Panc1 (cell line): ENCODE measurements around the gene WNK2.

Experiments used
- SIN3A ChIP-seq: IDR thresholded peaks from 2 replicates; pipeline ENCODE4 v1.6.1; 2012; ENCODE audit warnings: low read depth, mild to moderate bottlenecking, low read length, moderate library complexity, borderline replicate concordance; ENCODE audit not compliant: insufficient read depth
- TF ChIP-seq, protein P1 (sequence below): fragments of 450-650 bp; IDR thresholded peaks from 2 replicates; pipeline ENCODE4 v1.5.1; 2017; ENCODE audit warnings: mild to moderate bottlenecking

GRCh38 chr9:93361995-93362394 is 178.1 kb downstream of the WNK2 start:
- TF ChIP-seq, protein P1, sequence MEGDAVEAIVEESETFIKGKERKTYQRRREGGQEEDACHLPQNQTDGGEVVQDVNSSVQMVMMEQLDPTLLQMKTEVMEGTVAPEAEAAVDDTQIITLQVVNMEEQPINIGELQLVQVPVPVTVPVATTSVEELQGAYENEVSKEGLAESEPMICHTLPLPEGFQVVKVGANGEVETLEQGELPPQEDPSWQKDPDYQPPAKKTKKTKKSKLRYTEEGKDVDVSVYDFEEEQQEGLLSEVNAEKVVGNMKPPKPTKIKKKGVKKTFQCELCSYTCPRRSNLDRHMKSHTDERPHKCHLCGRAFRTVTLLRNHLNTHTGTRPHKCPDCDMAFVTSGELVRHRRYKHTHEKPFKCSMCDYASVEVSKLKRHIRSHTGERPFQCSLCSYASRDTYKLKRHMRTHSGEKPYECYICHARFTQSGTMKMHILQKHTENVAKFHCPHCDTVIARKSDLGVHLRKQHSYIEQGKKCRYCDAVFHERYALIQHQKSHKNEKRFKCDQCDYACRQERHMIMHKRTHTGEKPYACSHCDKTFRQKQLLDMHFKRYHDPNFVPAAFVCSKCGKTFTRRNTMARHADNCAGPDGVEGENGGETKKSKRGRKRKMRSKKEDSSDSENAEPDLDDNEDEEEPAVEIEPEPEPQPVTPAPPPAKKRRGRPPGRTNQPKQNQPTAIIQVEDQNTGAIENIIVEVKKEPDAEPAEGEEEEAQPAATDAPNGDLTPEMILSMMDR = no peak
- TF ChIP-seq SIN3A = no peak
